Fibroblast of gingiva (primary cell): Measurements from ENCODE around the gene HIKESHI.

Experiments
- DNase-seq: peaks from one replicate; pipeline ENCODE4 v3.0.0-alpha.2; 2011; ENCODE audit warnings: low read depth

HIKESHI gene

GRCh38 chr11:86380295-86381059 is 78.4 kb downstream of the HIKESHI start:
- no peak for DNase-seq

DNA sequence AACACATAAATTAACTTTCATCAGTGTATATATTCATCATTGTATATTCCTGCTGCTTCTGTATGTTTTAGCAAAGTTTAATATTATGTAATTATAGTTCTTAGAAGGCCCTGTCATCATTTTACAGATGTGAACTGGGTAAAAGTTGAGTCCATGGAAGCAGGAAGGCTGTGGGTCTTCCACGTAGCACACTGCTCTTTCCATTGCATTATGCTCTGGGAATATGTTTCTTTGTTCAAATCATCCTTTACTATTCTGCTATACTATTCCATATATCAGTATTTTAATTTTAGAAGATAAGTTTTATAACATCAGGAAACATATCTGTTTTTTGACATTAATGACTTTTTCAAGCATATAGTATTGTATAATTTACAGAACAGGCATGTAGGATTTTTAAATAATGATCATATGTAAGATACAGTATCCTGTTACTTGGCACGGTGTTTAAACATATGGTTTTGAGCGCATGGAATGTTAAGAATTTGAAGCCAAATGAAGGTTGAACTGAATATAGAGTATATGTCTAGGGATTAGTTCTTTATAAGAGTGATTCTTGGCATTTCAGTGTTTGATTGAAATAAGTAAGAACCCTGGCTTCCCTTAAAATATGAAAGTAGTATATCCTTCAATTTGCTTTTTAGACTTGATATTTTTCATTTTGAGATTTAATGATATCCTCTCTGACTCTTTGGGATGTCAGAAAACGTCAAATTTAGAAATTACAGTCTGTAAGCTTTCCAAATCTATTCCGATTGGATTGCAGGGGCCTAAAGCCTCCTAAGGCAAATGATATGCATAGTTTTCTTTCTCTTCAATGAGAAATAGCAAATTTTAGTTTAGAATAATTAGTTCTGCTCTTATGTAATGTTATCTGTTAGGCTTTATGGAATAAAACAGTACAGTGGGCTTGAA is 81.3 kb downstream of the HIKESHI start:
- DNase-seq, result peak; percentile 2

GRCh38 chr11:86386283-86386682 is 84.2 kb downstream of the HIKESHI start:
- DNase-seq, result no peak

DNA sequence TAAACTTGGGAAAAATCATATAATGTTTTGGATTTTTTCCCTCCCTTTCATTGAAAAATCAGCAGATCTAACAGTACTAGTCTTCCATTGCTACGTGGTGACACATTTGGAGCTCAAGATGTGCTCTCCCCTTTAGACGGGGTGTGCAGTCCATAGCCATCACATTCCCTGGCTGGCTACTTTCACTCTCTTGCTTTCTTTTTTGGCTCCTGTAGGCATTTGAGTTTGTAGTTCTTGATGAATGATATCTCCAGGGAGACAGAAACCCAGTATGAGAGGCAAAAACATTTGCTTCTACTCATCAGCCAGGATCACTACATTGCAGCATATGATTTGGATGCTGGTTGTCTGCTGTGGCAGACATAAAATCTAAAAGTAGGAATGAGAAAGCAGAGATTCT is 84.7 kb downstream of the HIKESHI start:
- no peak for DNase-seq

DNA sequence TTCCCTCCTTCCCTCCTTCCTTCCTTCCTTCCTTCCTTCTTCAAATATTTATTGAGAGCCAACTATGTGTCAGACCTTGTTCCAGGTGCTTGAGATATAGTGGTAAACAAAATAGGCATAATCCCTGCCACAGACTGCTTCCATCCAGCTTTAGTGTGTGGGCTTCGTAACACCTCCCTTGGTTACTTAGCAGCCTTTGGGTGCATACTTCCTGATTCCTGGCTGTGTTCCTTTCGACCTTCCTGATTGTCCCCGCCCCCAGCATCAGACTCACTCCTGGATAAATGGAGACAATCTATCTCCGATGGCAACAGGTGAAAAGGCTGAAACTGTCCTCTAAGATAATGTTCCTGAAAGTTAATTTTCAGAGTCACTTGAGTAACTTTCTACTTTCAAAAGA is 86.2 kb downstream of the HIKESHI start:
- no peak for DNase-seq

GRCh38 chr11:86390487-86390886 is 88.4 kb downstream of the HIKESHI start:
- DNase-seq, result no peak

DNA sequence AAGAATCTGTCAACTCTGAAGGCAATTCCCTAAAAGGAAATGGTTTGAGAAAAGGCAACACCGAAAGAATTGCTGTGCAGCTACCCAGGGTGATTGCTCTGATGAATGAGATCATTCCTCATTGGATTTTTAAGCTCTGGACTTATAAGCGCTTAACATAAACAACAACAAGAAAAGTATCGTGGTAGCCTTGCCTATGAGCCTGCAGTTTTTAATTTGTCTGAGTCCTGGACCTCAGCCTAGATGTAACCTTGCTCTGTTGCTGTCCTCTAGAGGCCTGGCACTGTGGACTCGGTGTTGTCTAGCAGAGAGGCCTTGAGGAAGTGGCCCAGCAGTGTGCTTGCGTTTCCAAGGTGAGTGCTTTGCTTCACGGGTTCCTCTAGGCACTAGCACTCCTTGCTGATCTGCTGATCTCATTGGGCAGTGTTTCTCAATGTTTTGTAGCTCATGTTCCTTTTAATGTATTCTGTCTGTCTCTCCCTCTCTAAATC is 93.1 kb downstream of the HIKESHI start:
- peak; percentile 52 for DNase-seq
